HEK293T (cell line): ENCODE results near the gene LTO1.

Experiments
- CTCF ChIA-PET: fragments of 350-600 bp; formaldehyde crosslinking; extraction: SDS; loops from one replicate; lab custom pipeline; 2021; ENCODE audit warnings: antibody characterized with exemption, inconsistent platforms; lab: Yijun Ruan, JAX
- POLR2A ChIA-PET: fragments of 350-600 bp; formaldehyde crosslinking; extraction: SDS; loops from one replicate; lab custom pipeline; 2020; ENCODE audit warnings: antibody characterized with exemption, inconsistent platforms; lab: Yijun Ruan, JAX
- DNase-seq: peaks from one replicate; pipeline ENCODE4 v3.0.0; 2012; ENCODE audit warnings: mixed read lengths; ENCODE audit errors: extremely low spot score
- ARNT ChIP-seq: fragments of 450-650 bp; IDR thresholded peaks from 2 replicates; pipeline ENCODE4 v1.6.1; 2017; ENCODE audit warnings: mild to moderate bottlenecking
- BHLHE40 ChIP-seq: fragments of 450-650 bp; IDR thresholded peaks from 2 replicates; pipeline ENCODE4 v1.6.1; 2016; ENCODE audit warnings: mild to moderate bottlenecking, moderate library complexity, borderline replicate concordance
- CTBP1 ChIP-seq: fragments of 450-650 bp; IDR thresholded peaks from 2 replicates; pipeline ENCODE4 v1.6.1; 2016; ENCODE audit warnings: borderline replicate concordance
- ELF4 ChIP-seq: fragments of 450-650 bp; IDR thresholded peaks from 2 replicates; pipeline ENCODE4 v1.6.1; 2017; ENCODE audit warnings: antibody characterized with exemption
- FOXA1 ChIP-seq: fragments of 450-650 bp; IDR thresholded peaks from 2 replicates; pipeline ENCODE4 v1.6.1; 2016; ENCODE audit warnings: mild to moderate bottlenecking
- FOXK2 ChIP-seq: fragments of 450-650 bp; IDR thresholded peaks from 2 replicates; pipeline ENCODE4 v1.6.1; 2016; ENCODE audit warnings: mild to moderate bottlenecking
- FOXM1 ChIP-seq: fragments of 450-650 bp; IDR thresholded peaks from 2 replicates; pipeline ENCODE4 v1.6.1; 2017; ENCODE audit warnings: mild to moderate bottlenecking, borderline replicate concordance
- HDGF ChIP-seq: fragments of 450-650 bp; IDR thresholded peaks from 2 replicates; pipeline ENCODE4 v1.6.1; 2017; ENCODE audit warnings: antibody characterized with exemption, borderline replicate concordance
- L3MBTL2 ChIP-seq: fragments of 450-650 bp; conservative IDR thresholded peaks from 2 replicates; pipeline ENCODE4 v1.6.1; 2016; ENCODE audit warnings: mild to moderate bottlenecking
- LEF1 ChIP-seq: fragments of 450-650 bp; IDR thresholded peaks from 2 replicates; pipeline ENCODE4 v1.6.1; 2017; ENCODE audit warnings: mild to moderate bottlenecking, borderline replicate concordance
- NFRKB ChIP-seq: fragments of 450-650 bp; IDR thresholded peaks from 2 replicates; pipeline ENCODE4 v1.6.1; 2016; ENCODE audit warnings: mild to moderate bottlenecking, moderate library complexity
- SP1 ChIP-seq: fragments of 450-650 bp; IDR thresholded peaks from 2 replicates; pipeline ENCODE4 v1.6.1; 2017
- SUZ12 ChIP-seq: fragments of 450-650 bp; IDR thresholded peaks from 2 replicates; pipeline ENCODE4 v1.6.1; 2016; ENCODE audit warnings: mild to moderate bottlenecking
- TARDBP ChIP-seq: fragments of 450-650 bp; IDR thresholded peaks from 2 replicates; pipeline ENCODE4 v1.6.1; 2016
- ZNF384 ChIP-seq: fragments of 450-650 bp; IDR thresholded peaks from 2 replicates; pipeline ENCODE4 v1.6.1; 2016
- TF ChIP-seq, protein P1 (sequence below): fragments of 450-650 bp; IDR thresholded peaks from 2 replicates; pipeline ENCODE4 v1.6.1; 2016

Gene LTO1

DNA sequence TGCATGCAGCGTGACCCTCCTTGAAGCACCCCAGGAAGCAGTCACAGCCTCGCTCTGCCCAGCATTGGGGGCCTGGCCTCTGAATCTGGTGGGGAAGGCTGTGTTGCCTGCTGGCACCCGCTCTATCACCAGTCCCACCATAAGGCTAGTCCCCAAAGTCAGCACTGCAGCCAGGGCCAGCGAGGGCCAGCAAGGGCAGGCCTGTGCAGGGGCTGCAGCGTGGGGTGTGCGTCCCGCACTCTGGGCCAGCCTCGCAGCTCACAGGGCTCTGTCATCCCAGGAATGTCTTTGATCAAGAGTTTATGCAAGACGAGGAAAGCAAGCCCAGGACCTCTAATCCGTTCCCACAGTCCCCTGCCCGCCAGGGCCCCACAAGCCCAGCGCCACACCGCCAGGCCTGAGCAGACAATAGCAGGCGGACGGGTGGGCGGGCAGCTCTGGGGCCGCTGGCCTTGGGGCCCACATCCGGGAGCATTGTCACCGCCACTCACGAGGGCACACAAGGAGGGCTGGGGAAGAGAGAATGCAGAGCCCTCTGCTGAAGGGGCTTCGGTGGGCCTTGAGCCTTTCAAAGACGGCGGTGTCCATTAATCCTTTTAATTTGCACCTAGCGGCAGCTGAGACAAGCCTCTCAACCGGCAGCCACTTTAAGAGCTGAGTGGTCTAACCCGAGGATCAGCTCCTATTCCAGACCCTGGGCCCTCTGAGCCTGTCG lies 17.1 kb downstream of the LTO1 start:
- DNase-seq: no peak
- ChIA-PET POLR2A (interaction anchor here (2.4 kb wide), 1 partner anchor 17 kb away, joined by 8 read pairs; the partner anchor contains the start of gene LTO1), CTCF (no interaction called here)

DNA sequence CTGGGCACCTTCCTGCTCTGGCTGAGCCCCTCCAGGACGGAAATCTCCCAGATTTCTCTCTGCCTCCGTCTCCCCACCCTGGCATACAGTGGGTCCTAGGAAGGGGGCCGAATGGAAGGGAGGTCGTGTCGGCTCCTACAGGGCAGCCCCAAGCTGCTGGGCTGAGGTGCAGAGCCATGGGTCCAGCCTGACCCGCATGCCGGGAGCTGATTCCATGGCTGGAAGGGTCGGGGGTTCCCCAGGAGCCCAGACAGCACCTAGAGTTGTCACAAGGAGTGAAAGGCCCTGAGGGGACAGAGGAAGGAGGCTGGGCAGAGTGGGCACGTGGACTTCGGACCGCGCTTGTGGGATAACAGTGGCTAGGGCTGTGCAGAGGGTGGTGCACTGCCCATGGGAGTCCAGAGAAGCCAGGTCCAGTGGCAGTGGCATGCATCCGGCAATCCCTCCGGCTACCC lies 17.7 kb downstream of the LTO1 start:
- ChIA-PET CTCF (no interaction called here), POLR2A (no interaction called here)
- DNase-seq: no peak
- TF ChIP-seq L3MBTL2 (no peak), FOXM1 (no peak), BHLHE40 (no peak), NFRKB (no peak), ZNF384 (no peak), TARDBP (no peak), FOXA1 (no peak), HDGF (no peak), SP1 (no peak), ARNT (no peak), FOXK2 (no peak), CTBP1 (no peak)
- TF ChIP-seq, protein P1, sequence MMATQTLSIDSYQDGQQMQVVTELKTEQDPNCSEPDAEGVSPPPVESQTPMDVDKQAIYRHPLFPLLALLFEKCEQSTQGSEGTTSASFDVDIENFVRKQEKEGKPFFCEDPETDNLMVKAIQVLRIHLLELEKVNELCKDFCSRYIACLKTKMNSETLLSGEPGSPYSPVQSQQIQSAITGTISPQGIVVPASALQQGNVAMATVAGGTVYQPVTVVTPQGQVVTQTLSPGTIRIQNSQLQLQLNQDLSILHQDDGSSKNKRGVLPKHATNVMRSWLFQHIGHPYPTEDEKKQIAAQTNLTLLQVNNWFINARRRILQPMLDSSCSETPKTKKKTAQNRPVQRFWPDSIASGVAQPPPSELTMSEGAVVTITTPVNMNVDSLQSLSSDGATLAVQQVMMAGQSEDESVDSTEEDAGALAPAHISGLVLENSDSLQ: no peak

More for the DNA sequence above, 17.1 kb downstream of the LTO1 start:
- no peak for TF ChIP-seq HDGF
- TF ChIP-seq TARDBP: no peak
- TF ChIP-seq FOXK2: no peak
- no peak for TF ChIP-seq ELF4
- no peak for TF ChIP-seq SUZ12
- TF ChIP-seq FOXA1: no peak
- no peak for TF ChIP-seq LEF1
- no peak for TF ChIP-seq BHLHE40
- TF ChIP-seq, protein P1: no peak
- no peak for TF ChIP-seq L3MBTL2
- TF ChIP-seq ARNT: no peak
- TF ChIP-seq CTBP1: no peak
- TF ChIP-seq NFRKB: no peak
- TF ChIP-seq FOXM1: no peak
- TF ChIP-seq SP1: no peak
- no peak for TF ChIP-seq ZNF384

DNA sequence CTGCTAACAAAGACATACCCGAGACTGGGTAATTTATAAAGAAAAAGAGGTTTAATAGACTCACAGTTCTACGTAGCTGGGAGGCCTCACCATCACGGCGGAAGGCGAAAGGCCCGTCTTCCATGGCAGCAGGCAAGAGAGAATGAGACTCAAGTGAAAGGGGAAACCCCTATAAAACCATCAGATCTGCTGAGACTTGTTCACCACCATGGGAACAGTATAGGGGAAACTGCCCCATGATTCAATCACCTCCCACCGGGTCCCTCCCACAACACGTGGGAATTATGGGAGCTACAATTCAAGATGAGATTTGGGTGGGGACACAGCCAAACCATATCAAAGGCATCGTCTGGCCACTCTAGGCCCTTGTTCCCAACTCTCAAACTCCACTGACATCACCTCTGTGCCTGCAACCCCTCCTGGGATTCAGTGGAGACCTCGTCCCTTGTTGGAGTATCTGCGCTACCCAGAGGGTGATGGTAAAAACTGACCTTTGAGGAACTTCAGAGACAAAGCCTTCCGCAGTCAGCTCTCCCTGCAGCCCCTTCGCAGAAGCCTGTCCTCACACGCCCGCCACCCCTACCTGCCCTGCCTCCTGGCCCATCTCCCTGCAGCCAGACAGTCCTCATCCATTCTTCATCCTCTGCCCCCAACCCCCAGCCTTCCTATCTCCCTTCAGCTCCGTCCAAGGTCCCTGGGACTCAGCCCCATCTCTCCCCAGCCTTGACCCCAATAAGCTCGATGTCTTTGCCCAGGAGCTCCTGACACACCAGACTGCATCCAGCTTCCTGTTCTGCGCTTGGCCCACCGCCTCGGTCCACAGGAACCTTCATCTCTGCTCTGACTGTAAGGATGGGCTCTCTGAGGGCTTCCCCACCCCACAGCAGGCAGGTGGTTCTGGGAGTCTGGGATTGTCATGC lies 18.4 kb downstream of the LTO1 start:
- ChIA-PET CTCF (no interaction called here), POLR2A (no interaction called here)
- TF ChIP-seq HDGF: no peak
- no peak for DNase-seq

DNA sequence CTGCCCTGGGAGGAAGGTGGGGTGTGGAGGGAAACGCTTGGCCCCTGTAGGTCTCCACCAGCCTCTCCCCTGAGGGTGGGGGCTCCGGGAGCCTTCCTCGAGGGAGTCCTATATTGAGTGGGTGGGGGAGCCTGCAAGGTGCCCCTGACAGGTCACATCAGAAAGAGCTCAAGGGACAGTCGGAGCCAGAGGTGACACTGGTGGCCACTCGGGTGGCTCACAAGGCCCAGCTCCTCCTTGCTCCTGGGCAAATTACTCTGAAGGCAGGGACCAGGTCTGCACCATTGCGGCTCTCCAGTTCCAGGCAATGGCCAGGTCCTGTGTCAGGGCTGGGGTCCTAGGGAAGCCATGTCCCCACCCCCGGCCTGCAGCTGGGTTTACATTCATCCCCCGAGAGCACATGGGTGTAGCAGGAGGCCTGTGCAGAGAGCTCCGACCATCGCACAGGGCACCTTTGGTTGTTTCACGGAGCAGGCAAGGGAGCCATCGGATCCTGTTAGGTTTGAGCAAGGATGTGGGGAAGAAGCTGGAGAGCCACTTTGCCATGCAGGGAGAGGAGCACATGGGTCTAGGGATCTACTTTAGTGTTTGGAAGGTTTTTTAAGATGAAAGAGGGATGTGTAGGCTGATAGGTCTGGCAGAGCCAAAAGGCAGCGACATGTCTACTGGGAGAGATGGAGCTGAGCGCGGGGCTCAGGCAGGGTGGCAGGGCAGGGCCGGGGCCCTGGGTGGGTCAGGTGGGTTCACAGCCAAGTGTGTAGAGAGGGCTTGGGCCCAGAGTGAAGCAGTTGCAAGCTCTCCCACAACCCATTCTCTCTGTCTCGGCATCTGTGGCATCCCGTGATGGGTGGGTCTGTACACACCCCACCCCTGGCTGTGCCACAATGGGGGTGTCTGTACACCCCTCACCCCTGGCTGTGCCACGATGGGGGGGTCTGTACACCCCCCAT lies 19.4 kb downstream of the LTO1 start:
- no peak for DNase-seq
- CTCF ChIA-PET: no interaction called here
- no peak for TF ChIP-seq TARDBP
- TF ChIP-seq ARNT: no peak
- no peak for TF ChIP-seq FOXM1
- TF ChIP-seq FOXK2: no peak
- TF ChIP-seq CTBP1: no peak
- no peak for TF ChIP-seq SUZ12
- TF ChIP-seq LEF1: no peak
- TF ChIP-seq ELF4: no peak
- TF ChIP-seq SP1: no peak
- POLR2A ChIA-PET: no interaction called here

DNA sequence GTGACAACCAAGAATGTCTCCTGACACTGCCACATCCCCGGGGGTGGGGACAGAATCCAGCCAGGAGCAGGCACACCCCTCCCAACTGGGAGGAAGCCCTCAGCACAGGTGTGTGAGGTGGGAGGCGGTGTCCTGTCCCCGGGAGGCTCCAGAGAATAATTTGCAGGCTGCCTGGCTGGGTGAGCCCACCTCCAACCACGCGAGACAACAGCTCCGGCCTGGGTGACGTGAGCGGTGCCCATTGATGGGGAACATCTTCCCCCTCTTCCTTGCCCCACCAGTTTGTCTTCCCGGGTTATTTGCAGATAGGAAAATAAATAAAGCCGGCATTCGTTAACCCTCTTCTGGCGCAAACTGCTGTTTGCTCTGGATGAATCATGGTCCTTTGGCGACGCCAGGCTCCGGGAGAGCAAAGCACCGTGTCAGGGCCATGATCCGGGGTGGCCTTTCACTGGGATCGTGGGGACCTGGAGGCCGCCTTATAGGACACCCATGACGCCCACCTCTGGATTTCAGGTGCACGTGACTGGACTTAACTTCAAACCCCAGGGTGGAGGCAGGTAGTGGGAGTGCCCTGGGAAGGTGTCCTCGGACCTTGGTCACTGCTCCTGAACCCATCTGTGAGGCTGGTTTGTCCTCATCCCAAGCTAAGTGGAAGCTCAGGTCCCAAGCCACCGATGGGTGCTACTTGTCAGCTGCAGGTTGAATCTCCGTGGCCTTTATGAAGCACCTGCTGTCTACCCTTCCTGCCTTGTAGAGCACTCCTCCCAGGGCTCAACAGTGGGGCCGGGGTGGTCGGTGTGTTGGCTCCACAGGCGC lies 20.3 kb downstream of the LTO1 start:
- CTCF ChIA-PET: no interaction called here
- POLR2A ChIA-PET: no interaction called here
- no peak for DNase-seq
- TF ChIP-seq FOXK2 (no peak), SP1 (no peak), LEF1 (no peak)
